OCI-LY1 (cell line): ENCODE results near the gene CBR3.
A peak's percentile ranks its signal among the peaks of the same experiment; 100 is the strongest.
"Not testable (repeated sequence)": the region's sequence is repeated elsewhere in the genome, so short reads cannot be mapped to it uniquely, and the experiment has no call there.

Experiments used
- H2AFZ ChIP-seq: fragments of 200-600 bp; sonication (generic), shearing (Covaris generic); 2 replicates; pipeline ENCODE4 v1.6.0; 2014; ENCODE audit warnings: antibody characterized with exemption, mild to moderate bottlenecking, low read length
- H3F3A ChIP-seq: fragments of 200-600 bp; sonication (generic), shearing (Covaris generic); 2 replicates; pipeline ENCODE4 v1.6.0; 2014; ENCODE audit warnings: mild to moderate bottlenecking, antibody characterized with exemption, low read length, moderate library complexity; ENCODE audit not compliant: insufficient read depth
- H3K27ac ChIP-seq: fragments of 200-600 bp; sonication (generic); 2 replicates; pipeline ENCODE4 v1.5.1; 2014; ENCODE audit warnings: low read length, mixed run types, mild to moderate bottlenecking, low read depth; ENCODE audit not compliant: poor library complexity, severe bottlenecking
- H3K27me3 ChIP-seq: fragments of 200-600 bp; sonication (generic); 2 replicates; pipeline ENCODE4 v1.6.0; 2014; ENCODE audit warnings: antibody characterized with exemption, mild to moderate bottlenecking, low read length, moderate library complexity; ENCODE audit not compliant: insufficient read depth
- H3K36me3 ChIP-seq: fragments of 200-600 bp; sonication (generic); 2 replicates; pipeline ENCODE4 v1.6.1; 2014; ENCODE audit warnings: mild to moderate bottlenecking, antibody characterized with exemption, low read length, moderate library complexity, mixed read lengths; ENCODE audit not compliant: insufficient read depth
- H3K4me1 ChIP-seq: fragments of 200-600 bp; sonication (generic); 2 replicates; pipeline ENCODE4 v1.5.1; 2014; ENCODE audit warnings: mild to moderate bottlenecking, low read length, moderate library complexity; ENCODE audit not compliant: insufficient read depth, severe bottlenecking
- H3K4me2 ChIP-seq: fragments of 200-600 bp; sonication (generic), shearing (Covaris generic); 2 replicates; pipeline ENCODE4 v1.6.1; 2014; ENCODE audit warnings: low read length
- H3K4me3 ChIP-seq: fragments of 200-600 bp; sonication (generic); 2 replicates; pipeline ENCODE4 v1.5.1; 2014; ENCODE audit warnings: low read length, low read depth, mild to moderate bottlenecking, mixed read lengths; ENCODE audit not compliant: poor library complexity, severe bottlenecking
- H3K79me2 ChIP-seq: fragments of 200-600 bp; shearing (Covaris generic); 2 replicates; pipeline ENCODE4 v1.6.1; 2016; ENCODE audit warnings: mixed run types, low read length, mixed read lengths; ENCODE audit not compliant: insufficient read depth
- H3K9ac ChIP-seq: fragments of 200-600 bp; sonication (generic), shearing (Covaris generic); 2 replicates; pipeline ENCODE4 v1.6.1; 2014; ENCODE audit warnings: mild to moderate bottlenecking, low read length, mixed read lengths
- H3K9me2 ChIP-seq: fragments of 200-600 bp; sonication (generic), shearing (Covaris generic); 2 replicates; pipeline ENCODE4 v1.6.1; 2014; ENCODE audit warnings: low read depth, mild to moderate bottlenecking, low read length, mixed read lengths
- H3K9me3 ChIP-seq: fragments of 200-600 bp; shearing (Covaris generic); 2 replicates; pipeline ENCODE4 v1.6.1; 2014; ENCODE audit warnings: low read length, mixed read lengths
- H4K20me1 ChIP-seq: fragments of 200-600 bp; sonication (generic), shearing (Covaris generic); 2 replicates; pipeline ENCODE4 v1.6.0; 2016; ENCODE audit warnings: mild to moderate bottlenecking, low read length; ENCODE audit not compliant: insufficient read depth
- EZH2 ChIP-seq: fragments of 200-600 bp; sonication (generic), shearing (Covaris generic); IDR thresholded peaks from 2 replicates; pipeline ENCODE4 v1.8.0; 2017; ENCODE audit warnings: borderline replicate concordance, mixed run types, mild to moderate bottlenecking, antibody characterized with exemption, low read length, moderate library complexity, mixed read lengths
- TF ChIP-seq, protein P1 (sequence below): fragments of 200-600 bp; sonication (generic), shearing (Covaris generic); IDR thresholded peaks from 2 replicates; pipeline ENCODE4 v1.5.1; 2017; ENCODE audit warnings: mild to moderate bottlenecking, antibody characterized with exemption, low read length, moderate library complexity, mixed read lengths

Gene CBR3

GRCh38 chr21:36127250-36127904, 7.5 kb upstream of the CBR3 start:
- Histone ChIP-seq H3K9me2 (no peaks in the 10 kb centered on the region), H3K9ac (no peak overlapping the region), H3F3A (no peaks in the 10 kb centered on the region), H3K4me2 (no peak overlapping the region), H3K36me3 (no peaks in the 10 kb centered on the region), H3K27ac (no peak overlapping the region), H3K4me1 (no peaks in the 10 kb centered on the region), H3K4me3 (no peak overlapping the region), H3K79me2 (no peaks in the 10 kb centered on the region), H3K9me3 (no peaks in the 10 kb centered on the region), H3K27me3 (peaks cover 3% of the 10 kb centered on the region; the same call in 1 of the 2 replicates), H2AFZ (no peak overlapping the region), H4K20me1 (no peaks in the 10 kb centered on the region)
- TF ChIP-seq EZH2 = no peak
- TF ChIP-seq, protein P1, sequence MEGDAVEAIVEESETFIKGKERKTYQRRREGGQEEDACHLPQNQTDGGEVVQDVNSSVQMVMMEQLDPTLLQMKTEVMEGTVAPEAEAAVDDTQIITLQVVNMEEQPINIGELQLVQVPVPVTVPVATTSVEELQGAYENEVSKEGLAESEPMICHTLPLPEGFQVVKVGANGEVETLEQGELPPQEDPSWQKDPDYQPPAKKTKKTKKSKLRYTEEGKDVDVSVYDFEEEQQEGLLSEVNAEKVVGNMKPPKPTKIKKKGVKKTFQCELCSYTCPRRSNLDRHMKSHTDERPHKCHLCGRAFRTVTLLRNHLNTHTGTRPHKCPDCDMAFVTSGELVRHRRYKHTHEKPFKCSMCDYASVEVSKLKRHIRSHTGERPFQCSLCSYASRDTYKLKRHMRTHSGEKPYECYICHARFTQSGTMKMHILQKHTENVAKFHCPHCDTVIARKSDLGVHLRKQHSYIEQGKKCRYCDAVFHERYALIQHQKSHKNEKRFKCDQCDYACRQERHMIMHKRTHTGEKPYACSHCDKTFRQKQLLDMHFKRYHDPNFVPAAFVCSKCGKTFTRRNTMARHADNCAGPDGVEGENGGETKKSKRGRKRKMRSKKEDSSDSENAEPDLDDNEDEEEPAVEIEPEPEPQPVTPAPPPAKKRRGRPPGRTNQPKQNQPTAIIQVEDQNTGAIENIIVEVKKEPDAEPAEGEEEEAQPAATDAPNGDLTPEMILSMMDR = no peak

- Histone ChIP-seq H3F3A (no peaks in the 10 kb centered on the region), H3K4me2 (no peak overlapping the region), H3K9me3 (no peaks in the 10 kb centered on the region), H3K79me2 (no peaks in the 10 kb centered on the region), H3K9me2 (no peaks in the 10 kb centered on the region), H3K27ac (no peak overlapping the region), H3K4me1 (no peaks in the 10 kb centered on the region), H4K20me1 (no peaks in the 10 kb centered on the region), H3K36me3 (no peaks in the 10 kb centered on the region), H3K9ac (no peak overlapping the region), H2AFZ (no peak overlapping the region), H3K27me3 (no peaks in the 10 kb centered on the region), H3K4me3 (no peak overlapping the region)
- TF ChIP-seq EZH2 = no peak
- TF ChIP-seq, protein P1 = no peak
These were observed 6.9 kb upstream of the CBR3 start for GRCh38 chr21:36127977-36128376.

DNA sequence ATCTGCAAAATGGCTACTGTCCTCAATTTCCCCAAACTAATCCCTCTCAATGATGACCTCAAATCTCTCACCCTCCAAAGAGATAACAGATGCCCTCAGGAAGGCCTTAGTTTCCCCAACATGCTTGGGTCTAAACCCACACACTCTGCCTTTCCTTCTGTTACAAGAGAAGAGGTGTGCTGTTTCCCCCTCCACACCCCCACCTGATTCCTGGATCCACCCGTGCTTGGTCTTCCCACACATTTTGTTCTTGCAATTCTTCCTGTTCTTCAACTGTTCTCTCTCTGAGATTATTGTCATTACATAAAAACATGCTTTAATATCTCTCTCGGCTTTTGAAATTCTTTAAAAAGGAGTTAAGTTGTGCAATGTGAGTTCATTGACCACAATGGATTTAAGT, 5.7 kb upstream of the CBR3 start:
- H3K4me3 ChIP-seq = no peak overlapping the region
- H3K9me3 ChIP-seq = no peaks in the 10 kb centered on the region
- H3K9ac ChIP-seq = no peak overlapping the region
- H3K27me3 ChIP-seq = no peaks in the 10 kb centered on the region
- no peaks in the 10 kb centered on the region for H3K9me2 ChIP-seq
- H4K20me1 ChIP-seq = no peaks in the 10 kb centered on the region
- H3K36me3 ChIP-seq = no peaks in the 10 kb centered on the region
- H3K27ac ChIP-seq = no peak overlapping the region
- no peak overlapping the region for H3K4me2 ChIP-seq
- no peaks in the 10 kb centered on the region for H3F3A ChIP-seq
- no peaks in the 10 kb centered on the region for H3K79me2 ChIP-seq
- H2AFZ ChIP-seq = no peak overlapping the region
- TF ChIP-seq, protein P1 = no peak
- TF ChIP-seq EZH2 = no peak
- H3K4me1 ChIP-seq = peaks cover under 1% of the 10 kb centered on the region

DNA sequence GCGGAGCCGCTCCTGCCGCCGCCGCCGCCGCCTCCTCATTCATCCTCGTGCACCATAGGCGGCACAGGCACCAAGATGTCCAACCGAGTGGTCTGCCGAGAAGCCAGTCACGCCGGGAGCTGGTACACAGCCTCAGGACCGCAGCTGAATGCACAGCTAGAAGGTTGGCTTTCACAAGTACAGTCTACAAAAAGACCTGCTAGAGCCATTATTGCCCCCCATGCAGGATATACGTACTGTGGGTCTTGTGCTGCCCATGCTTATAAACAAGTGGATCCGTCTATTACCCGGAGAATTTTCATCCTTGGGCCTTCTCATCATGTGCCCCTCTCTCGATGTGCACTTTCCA, 4.5 kb upstream of the CBR3 start:
- H3K4me1 ChIP-seq = peaks cover 12% of the 10 kb centered on the region
- H3K27me3 ChIP-seq, H3K79me2 ChIP-seq, H3K27ac ChIP-seq, H4K20me1 ChIP-seq, H3K9me2 ChIP-seq, H3K9ac ChIP-seq, H3F3A ChIP-seq, H2AFZ ChIP-seq, H3K9me3 ChIP-seq, H3K36me3 ChIP-seq: not testable (repeated sequence)
- peak overlapping the region; percentile 51; the same call in 1 of the 2 replicates for H3K4me2 ChIP-seq
- peak overlapping the region; percentile 46 for H3K4me3 ChIP-seq

- not testable (repeated sequence) for H3K9me2 ChIP-seq, H3F3A ChIP-seq, H3K79me2 ChIP-seq, H3K9me3 ChIP-seq, H3K27me3 ChIP-seq, H3K27ac ChIP-seq, H3K36me3 ChIP-seq, H3K9ac ChIP-seq, H2AFZ ChIP-seq, H4K20me1 ChIP-seq
- Histone ChIP-seq H3K4me3 (peak overlapping the region; percentile 46), H3K4me2 (peak overlapping the region; percentile 51; the same call in 1 of the 2 replicates), H3K4me1 (peaks cover 17% of the 10 kb centered on the region)
These were observed 4.0 kb upstream of the CBR3 start for GRCh38 chr21:36130839-36131238.
